Mucosa of stomach (tissue), 1 donor: ENCODE data around the gene SVEP1.
"Not testable (repeated sequence)": the region's sequence is repeated elsewhere in the genome, so short reads cannot be mapped to it uniquely, and the experiment has no call there.

ENCODE experiments used
- H3K27me3 ChIP-seq: one replicate; pipeline ENCODE4 v1.7.0; 2013; ENCODE audit warnings: mild to moderate bottlenecking, low read length; ENCODE audit not compliant: control insufficient read depth, insufficient read depth
- H3K36me3 ChIP-seq: one replicate; pipeline ENCODE4 v1.7.0; 2013; ENCODE audit warnings: low read length; ENCODE audit not compliant: control insufficient read depth, insufficient read depth
- H3K4me1 ChIP-seq: one replicate; pipeline ENCODE4 v1.7.0; 2013; ENCODE audit warnings: mild to moderate bottlenecking, low read length; ENCODE audit not compliant: control insufficient read depth, insufficient read depth
- H3K4me3 ChIP-seq: one replicate; pipeline ENCODE4 v1.7.0; 2013; ENCODE audit warnings: low read length
- H3K9ac ChIP-seq: one replicate; pipeline ENCODE4 v1.7.0; 2013; ENCODE audit warnings: mild to moderate bottlenecking, low read length, moderate library complexity
- H3K9me3 ChIP-seq: one replicate; pipeline ENCODE4 v1.7.0; 2013; ENCODE audit warnings: mild to moderate bottlenecking, low read length, moderate library complexity; ENCODE audit not compliant: control insufficient read depth
- donor health status: Pancreatic carcinoma.

SVEP1 gene

DNA sequence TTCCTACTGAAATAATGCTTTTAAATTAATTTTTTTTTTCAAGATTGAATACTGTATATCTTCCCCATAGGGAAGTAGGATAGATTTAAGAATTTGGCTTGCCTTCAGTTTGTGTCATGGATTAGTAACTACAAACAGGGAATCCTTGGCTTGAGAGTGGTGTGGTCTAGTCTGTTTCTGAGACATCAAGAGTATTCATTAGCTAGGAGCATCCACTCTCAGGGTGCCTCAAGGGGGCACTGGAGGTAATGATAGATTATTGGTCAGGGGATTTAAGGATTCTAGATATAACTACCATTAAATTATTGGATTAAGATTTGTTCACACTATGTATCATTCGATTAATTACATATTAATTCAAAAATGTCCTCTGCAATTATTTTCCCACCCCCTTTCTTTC is 150.1 kb downstream of the SVEP1 start:
- Histone ChIP-seq H3K9ac (no peak overlapping the region), H3K4me1 (no peaks in the 10 kb centered on the region), H3K4me3 (no peak overlapping the region), H3K27me3 (no peaks in the 10 kb centered on the region), H3K9me3 (no peaks in the 10 kb centered on the region), H3K36me3 (no peaks in the 10 kb centered on the region)

DNA sequence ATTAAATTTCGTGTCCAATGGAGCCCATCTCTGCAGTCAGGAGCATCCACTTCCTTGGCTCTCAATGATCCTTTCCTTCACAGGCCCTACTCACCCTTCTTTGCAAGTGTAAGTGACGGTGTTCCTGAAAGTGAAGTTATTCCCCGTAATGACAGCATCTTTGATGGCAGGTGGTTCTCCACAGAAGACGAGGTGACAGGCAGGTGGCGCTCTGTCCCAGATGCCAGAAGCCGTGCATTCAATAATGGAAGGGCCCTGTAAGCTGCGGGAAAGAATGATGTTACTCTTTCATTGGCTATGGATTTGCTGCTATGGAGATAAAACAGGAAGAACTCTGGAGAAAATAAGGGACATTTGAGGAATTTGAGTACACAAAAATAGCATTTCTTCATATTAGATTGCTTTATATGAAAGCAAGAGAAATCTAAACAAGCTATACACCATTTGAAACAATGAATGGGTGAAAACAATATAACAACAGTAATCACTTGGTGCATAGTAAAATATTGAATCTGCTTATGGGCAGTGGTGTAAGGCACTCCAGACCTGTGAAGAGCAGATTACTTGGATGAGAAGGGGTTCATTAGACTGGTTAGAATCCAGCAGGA is 151.9 kb downstream of the SVEP1 start:
- Histone ChIP-seq H3K36me3 (no peaks in the 10 kb centered on the region), H3K4me1 (no peaks in the 10 kb centered on the region), H3K27me3 (no peaks in the 10 kb centered on the region)

DNA sequence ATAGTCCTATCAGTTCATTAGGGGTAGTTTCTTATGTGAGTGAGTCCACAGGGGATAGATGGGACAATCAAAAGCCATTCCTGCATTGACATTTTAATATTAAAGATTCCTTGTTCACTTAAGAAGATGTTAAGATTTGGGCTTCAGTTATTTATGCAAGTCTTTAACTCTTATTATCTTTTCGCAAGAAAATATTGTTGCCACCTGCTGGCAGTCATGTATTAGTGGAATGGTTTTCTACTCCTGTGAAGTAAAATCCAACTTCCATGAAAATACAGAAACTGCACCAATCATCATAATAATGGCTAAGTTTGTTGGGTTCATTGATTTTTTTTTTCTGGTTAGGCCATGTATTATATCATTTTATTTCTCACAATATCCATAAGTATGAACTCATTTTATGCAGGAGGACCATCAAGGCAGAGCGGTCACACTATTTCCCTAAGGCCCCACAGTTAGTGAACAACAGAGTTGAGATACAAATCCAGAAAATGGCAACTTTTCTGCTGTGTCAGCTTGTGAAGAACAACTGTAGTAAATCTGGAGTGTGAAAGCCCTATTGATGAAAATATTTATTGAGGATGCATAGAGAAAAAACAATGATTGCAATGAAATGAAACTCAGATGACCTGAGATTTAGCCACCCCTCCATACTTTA is 153.4 kb downstream of the SVEP1 start:
- H3K4me1 ChIP-seq: no peaks in the 10 kb centered on the region
- no peaks in the 10 kb centered on the region for H3K27me3 ChIP-seq
- H3K9ac ChIP-seq: no peak overlapping the region
- H3K4me3 ChIP-seq: no peak overlapping the region
- H3K36me3 ChIP-seq: no peaks in the 10 kb centered on the region
- H3K9me3 ChIP-seq: no peaks in the 10 kb centered on the region

More for the DNA sequence above, 151.9 kb downstream of the SVEP1 start:
- H3K4me3 ChIP-seq: no peak overlapping the region
- no peak overlapping the region for H3K9ac ChIP-seq
- no peaks in the 10 kb centered on the region for H3K9me3 ChIP-seq

DNA sequence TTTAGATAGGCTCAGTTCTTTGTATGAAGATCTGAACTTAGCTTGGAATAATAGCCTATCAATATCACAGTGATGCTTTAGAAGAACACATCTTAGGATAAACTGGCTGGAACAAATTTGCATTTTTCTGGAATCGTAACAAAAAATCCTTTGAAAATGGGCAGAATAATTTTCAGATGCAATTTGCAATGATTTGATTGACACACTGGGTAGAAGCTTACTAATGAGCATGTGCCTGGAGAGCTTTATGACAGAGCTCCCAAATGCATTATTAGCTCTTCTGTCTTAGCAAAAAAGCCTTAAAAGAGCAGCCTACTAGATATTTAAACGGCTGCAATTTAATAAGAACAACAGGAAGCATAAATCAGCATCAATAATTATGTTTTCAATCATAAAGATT is 165.1 kb downstream of the SVEP1 start:
- Histone ChIP-seq H3K9me3 (no peaks in the 10 kb centered on the region), H3K4me3 (no peak overlapping the region), H3K4me1 (no peaks in the 10 kb centered on the region), H3K9ac (no peak overlapping the region), H3K36me3 (no peaks in the 10 kb centered on the region), H3K27me3 (no peaks in the 10 kb centered on the region)

DNA sequence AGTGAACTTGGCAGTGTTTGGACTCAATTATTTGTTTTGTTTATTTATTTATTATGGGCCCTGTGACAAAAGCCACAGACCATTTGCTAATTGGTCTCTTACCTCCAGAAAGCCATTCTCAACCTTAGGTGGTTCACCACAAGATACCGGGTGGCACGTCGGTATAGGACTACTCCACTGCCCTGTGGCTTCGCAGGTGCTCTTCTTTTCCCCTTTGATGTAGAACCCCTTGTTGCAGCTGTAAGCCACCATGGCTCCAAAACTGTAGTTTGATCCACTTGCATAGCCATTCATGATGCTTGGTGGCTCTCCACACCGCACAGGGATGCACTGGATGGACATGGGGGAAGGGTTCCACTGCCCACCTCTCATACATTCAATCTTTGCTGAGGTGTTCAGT is 168.6 kb downstream of the SVEP1 start:
- no peaks in the 10 kb centered on the region for H3K4me1 ChIP-seq
- no peak overlapping the region for H3K9ac ChIP-seq
- no peaks in the 10 kb centered on the region for H3K36me3 ChIP-seq
- no peaks in the 10 kb centered on the region for H3K9me3 ChIP-seq
- no peak overlapping the region for H3K4me3 ChIP-seq
- H3K27me3 ChIP-seq: no peaks in the 10 kb centered on the region

DNA sequence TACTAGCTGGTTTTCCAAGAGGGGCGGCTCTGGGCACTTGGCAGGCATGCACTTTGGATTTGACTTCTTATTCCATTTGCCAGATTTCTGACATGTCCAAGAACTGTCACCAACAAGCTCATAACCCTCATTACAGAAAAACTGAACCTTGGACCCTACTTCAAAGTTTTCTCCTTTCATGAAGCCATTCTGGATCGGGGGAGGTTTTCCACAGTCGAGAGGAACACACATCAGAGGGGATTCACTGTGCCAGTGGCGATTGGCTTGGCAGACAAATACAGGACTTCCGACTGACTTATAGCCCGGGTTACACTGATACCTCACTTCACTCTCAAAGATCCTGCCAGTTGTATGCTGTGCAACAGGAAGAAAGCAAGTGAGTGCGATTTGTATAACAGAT is 170.9 kb downstream of the SVEP1 start:
- H3K4me1 ChIP-seq: no peaks in the 10 kb centered on the region
- no peaks in the 10 kb centered on the region for H3K27me3 ChIP-seq
- H3K9me3 ChIP-seq: no peaks in the 10 kb centered on the region
- no peak overlapping the region for H3K9ac ChIP-seq
- no peaks in the 10 kb centered on the region for H3K36me3 ChIP-seq
- no peak overlapping the region for H3K4me3 ChIP-seq

DNA sequence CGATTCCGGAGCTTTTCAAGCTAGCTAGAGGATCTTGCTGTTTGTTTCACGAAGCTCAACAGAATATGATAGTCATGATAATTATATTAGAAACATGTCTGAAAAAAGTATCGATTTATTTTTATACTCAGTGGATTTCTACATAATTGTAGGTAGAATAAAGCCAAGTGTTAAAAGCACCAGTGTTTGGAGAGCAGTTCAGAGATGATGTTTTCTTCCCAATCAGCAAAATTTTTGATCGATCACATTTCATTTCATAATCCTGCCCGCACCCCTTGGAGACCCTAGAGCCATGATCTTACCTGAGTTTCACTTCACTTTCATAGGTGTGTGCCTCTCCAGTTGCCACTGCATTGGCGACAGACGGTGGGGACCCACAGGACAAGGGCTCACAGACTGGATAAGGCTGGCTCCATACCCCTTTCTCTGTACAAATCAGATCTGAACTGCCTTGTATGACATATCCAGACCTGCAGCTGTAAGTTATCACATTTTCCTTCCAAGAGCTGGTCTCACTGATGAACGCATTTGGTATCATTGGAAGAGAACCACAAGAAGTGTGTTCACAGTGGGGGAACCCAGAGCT is 173.6 kb downstream of the SVEP1 start:
- H3K4me3 ChIP-seq: no peak overlapping the region
- no peaks in the 10 kb centered on the region for H3K27me3 ChIP-seq
- no peak overlapping the region for H3K9ac ChIP-seq
- H3K36me3 ChIP-seq: no peaks in the 10 kb centered on the region
- H3K9me3 ChIP-seq: no peaks in the 10 kb centered on the region
- H3K4me1 ChIP-seq: no peaks in the 10 kb centered on the region

DNA sequence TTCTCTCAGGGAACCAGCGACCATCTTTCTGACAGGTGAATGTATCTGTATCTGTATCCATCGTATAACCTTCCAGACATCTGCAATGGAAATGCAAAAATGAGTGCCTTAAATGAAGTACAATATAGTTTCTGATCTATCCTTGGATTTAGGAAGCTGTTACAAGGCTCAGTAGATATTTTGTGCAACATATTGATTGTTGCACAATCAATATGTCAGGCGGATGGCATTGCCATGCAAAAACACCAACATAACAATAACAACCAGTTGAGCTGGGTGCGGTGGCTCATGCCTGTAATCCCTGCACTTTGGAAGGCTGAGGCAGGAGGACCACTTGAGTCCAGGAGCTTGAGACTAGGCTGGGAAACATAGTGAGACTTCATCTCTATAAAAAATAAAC is 175.1 kb downstream of the SVEP1 start:
- Histone ChIP-seq H3K9me3 (no peaks in the 10 kb centered on the region), H3K9ac (no peak overlapping the region), H3K4me3 (no peak overlapping the region), H3K36me3 (no peaks in the 10 kb centered on the region), H3K4me1 (no peaks in the 10 kb centered on the region), H3K27me3 (no peaks in the 10 kb centered on the region)

DNA sequence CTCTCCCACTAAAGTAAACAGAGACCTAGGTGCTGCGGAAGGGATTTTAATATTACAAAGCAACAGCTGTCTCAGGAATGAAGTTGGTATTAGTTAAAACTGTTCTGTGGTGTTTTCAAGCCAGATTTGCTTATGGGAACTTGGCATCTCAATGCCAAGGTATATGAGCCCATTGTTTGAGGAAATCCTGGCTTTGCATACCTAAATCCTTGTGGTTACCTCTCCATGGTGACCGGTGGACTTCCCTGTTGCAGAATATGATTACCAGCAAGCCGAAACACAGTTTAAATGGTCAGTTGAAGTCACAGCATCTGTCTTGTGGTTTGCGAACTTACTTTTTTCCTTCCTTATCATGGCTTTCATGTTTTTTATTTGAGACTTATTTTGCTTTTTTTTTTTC is 179.6 kb downstream of the SVEP1 start:
- Histone ChIP-seq H3K9ac (no peak overlapping the region), H3K4me1 (no peaks in the 10 kb centered on the region), H3K36me3 (no peaks in the 10 kb centered on the region), H3K9me3 (no peaks in the 10 kb centered on the region), H3K4me3 (no peak overlapping the region), H3K27me3 (no peaks in the 10 kb centered on the region)

DNA sequence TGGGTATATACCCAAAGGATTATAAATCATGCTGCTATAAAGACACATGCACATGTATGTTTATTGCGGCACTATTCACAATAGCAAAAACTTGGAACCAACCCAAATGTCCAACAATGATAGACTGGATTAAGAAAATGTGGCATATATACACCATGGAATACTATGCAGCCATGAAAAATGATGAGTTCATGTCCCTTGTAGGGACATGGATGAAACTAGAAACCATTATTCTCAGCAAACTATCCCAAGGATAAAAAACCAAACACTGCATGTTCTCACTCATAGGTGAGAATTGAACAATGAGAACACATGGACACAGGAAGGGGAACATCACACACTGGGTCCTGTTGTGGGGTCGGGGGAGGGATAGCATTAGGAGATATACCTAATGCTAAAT is 180.5 kb downstream of the SVEP1 start:
- not testable (repeated sequence) for H3K9ac ChIP-seq, H3K36me3 ChIP-seq, H3K4me3 ChIP-seq, H3K9me3 ChIP-seq, H3K27me3 ChIP-seq, H3K4me1 ChIP-seq

DNA sequence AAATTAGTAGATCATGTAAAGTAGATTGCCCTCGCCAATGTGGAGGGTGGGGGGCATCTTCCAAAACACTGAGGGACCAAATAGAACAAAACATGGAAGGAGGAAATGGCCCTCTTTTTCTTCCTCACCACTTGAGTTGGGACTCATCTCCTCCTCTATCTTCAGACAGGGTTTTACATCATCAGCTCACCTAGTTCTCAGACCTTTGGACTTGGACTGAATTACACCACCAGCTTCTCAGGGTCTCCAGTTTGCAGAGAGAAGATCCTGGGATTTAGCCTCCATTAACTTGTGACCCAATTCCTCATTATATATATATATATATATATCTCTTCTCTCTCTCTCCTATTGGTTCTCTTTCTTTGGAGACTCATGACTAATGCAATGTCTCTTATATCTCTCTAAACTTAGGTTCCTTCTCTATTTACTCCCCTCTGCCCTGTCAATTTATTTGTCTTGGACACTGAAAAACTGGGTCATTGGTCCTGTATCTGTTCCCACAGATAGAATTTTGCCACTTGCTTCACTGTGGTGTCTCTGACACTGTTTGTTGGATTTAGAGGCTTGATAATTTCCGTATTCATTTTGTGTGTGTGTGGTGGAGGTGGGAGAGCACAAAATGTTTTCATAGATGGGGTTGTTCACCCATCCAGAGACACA is 187.6 kb downstream of the SVEP1 start:
- Histone ChIP-seq H3K9ac (no peak overlapping the region), H3K36me3 (no peaks in the 10 kb centered on the region), H3K27me3 (no peaks in the 10 kb centered on the region), H3K4me3 (no peak overlapping the region), H3K9me3 (no peaks in the 10 kb centered on the region), H3K4me1 (no peaks in the 10 kb centered on the region)

DNA sequence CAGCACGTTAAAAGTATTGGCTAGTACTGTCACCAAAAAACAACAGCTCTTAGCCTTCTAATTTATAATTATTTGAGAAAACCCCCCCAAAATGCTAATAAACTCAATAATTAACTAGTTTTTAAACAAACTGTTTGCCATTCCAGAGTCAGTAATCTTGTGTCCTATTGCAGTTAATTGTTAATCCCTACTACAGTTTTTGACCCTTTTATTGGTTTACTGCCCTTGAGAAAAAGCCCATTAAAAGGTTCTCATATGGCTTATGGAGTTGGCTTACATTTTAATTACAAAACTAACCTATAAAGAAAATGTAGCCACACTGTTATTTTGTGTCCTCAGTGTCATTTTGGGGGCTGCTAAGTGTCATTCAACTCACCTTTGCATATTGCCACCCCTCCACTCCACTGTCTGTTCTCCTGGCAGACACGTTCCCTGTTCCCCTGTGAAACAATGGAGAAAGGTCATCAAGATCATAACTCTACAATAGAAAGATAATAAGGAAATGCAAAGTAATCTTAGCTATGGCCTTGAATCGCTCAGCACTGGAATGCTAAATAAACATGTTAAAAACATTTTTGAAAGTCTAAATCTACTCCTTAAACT is 190.3 kb downstream of the SVEP1 start:
- no peaks in the 10 kb centered on the region for H3K4me1 ChIP-seq
- no peaks in the 10 kb centered on the region for H3K36me3 ChIP-seq
- no peaks in the 10 kb centered on the region for H3K27me3 ChIP-seq
- no peaks in the 10 kb centered on the region for H3K9me3 ChIP-seq
- H3K9ac ChIP-seq: no peak overlapping the region
- H3K4me3 ChIP-seq: no peak overlapping the region
